Osteocyte (in vitro differentiated cells): ENCODE measurements around the gene SOX11. TPM values are rescaled to one million over a fixed set of nuclear protein-coding genes. Genes with fewer than 3 reads are reported as not detected.

Experiments
- DNase-seq: peaks from one replicate; pipeline ENCODE4 v3.0.0; 2021; ENCODE audit warnings: mixed read lengths; ENCODE audit not compliant: unreplicated experiment; ENCODE audit errors: extremely low spot score
- H3K27ac Mint-ChIP-seq: one replicate; pipeline ENCODE4 v1.8.0; 2021; ENCODE audit warnings: mild to moderate bottlenecking, mixed read lengths; ENCODE audit not compliant: unreplicated experiment
- H3K27me3 Mint-ChIP-seq: one replicate; pipeline ENCODE4 v1.8.0; 2021; ENCODE audit warnings: mixed read lengths; ENCODE audit not compliant: unreplicated experiment
- H3K36me3 Mint-ChIP-seq: one replicate; pipeline ENCODE4 v1.8.0; 2021; ENCODE audit warnings: mixed read lengths; ENCODE audit not compliant: unreplicated experiment
- H3K4me1 Mint-ChIP-seq: one replicate; pipeline ENCODE4 v1.8.0; 2021; ENCODE audit warnings: mixed read lengths; ENCODE audit not compliant: unreplicated experiment
- H3K4me3 Mint-ChIP-seq: one replicate; pipeline ENCODE4 v1.8.0; 2021; ENCODE audit warnings: mild to moderate bottlenecking, moderate library complexity, mixed read lengths; ENCODE audit not compliant: unreplicated experiment
- H3K9me3 Mint-ChIP-seq: one replicate; pipeline ENCODE4 v1.8.0; 2021; ENCODE audit warnings: mixed read lengths; ENCODE audit not compliant: unreplicated experiment
- CTCF ChIP-seq: fragments of 200-600 bp; sonication (generic); IDR thresholded peaks from 2 replicates; pipeline ENCODE4 v1.5.0; 2021; ENCODE audit warnings: antibody characterized with exemption, mild to moderate bottlenecking, moderate library complexity
- total RNA-seq: library from RNA; stranded (reverse); gene quantifications from 2 replicates; pipeline ENCODE4 v1.2.1, GENCODE V29; 2021

Gene SOX11
- total RNA-seq, 1 donor from 2014 or later: 71.7 TPM

- H3K36me3 Mint-ChIP-seq: no peaks in the 10 kb centered on the region
- H3K27me3 Mint-ChIP-seq: peaks cover 6% of the 10 kb centered on the region
Observed at GRCh38 chr2:5673145-5674025, 18.8 kb upstream of the SOX11 start.

GRCh38 chr2:5674026-5674340 lies 18.2 kb upstream of the SOX11 start:
- H3K4me1 Mint-ChIP-seq: peaks cover 37% of the 10 kb centered on the region
- H3K4me3 Mint-ChIP-seq: peak overlapping the region; percentile 56
- H3K9me3 Mint-ChIP-seq: no peaks in the 10 kb centered on the region
- DNase-seq: no peak
- TF ChIP-seq CTCF: no peak
- H3K27me3 Mint-ChIP-seq: peaks cover 6% of the 10 kb centered on the region
- peak overlapping the region; percentile 85 for H3K27ac Mint-ChIP-seq
- H3K36me3 Mint-ChIP-seq: no peaks in the 10 kb centered on the region

More at GRCh38 chr2:5673145-5674025, 18.8 kb upstream of the SOX11 start:
- no peak for TF ChIP-seq CTCF
- H3K4me3 Mint-ChIP-seq: peak overlapping the region; percentile 65
- no peak for DNase-seq
- peaks cover 37% of the 10 kb centered on the region for H3K4me1 Mint-ChIP-seq
- H3K27ac Mint-ChIP-seq: peak overlapping the region; percentile 85
- no peaks in the 10 kb centered on the region for H3K9me3 Mint-ChIP-seq

- H3K4me3 Mint-ChIP-seq: no peak overlapping the region
- H3K4me1 Mint-ChIP-seq: peaks cover 37% of the 10 kb centered on the region
- H3K9me3 Mint-ChIP-seq: peaks cover 6% of the 10 kb centered on the region
- DNase-seq: no peak
- peaks cover 5% of the 10 kb centered on the region for H3K36me3 Mint-ChIP-seq
- H3K27me3 Mint-ChIP-seq: peaks cover 6% of the 10 kb centered on the region
- no peak for TF ChIP-seq CTCF
- no peak overlapping the region for H3K27ac Mint-ChIP-seq
Observed at GRCh38 chr2:5677133-5677532, 15.1 kb upstream of the SOX11 start.

GRCh38 chr2:5683471-5683870 lies 8.7 kb upstream of the SOX11 start:
- no peak for TF ChIP-seq CTCF
- Mint-ChIP-seq H3K9me3 (peaks cover 6% of the 10 kb centered on the region), H3K36me3 (peaks cover 5% of the 10 kb centered on the region), H3K4me1 (peaks cover 8% of the 10 kb centered on the region), H3K27ac (no peak overlapping the region), H3K4me3 (no peak overlapping the region), H3K27me3 (no peaks in the 10 kb centered on the region)
- no peak for DNase-seq

GRCh38 chr2:5685225-5685624 lies 7.0 kb upstream of the SOX11 start:
- TF ChIP-seq CTCF: no peak
- H3K4me3 Mint-ChIP-seq: no peak overlapping the region
- no peak for DNase-seq
- peaks cover 5% of the 10 kb centered on the region for H3K36me3 Mint-ChIP-seq
- H3K4me1 Mint-ChIP-seq: peaks cover 19% of the 10 kb centered on the region
- peaks cover 6% of the 10 kb centered on the region for H3K9me3 Mint-ChIP-seq
- H3K27ac Mint-ChIP-seq: no peak overlapping the region
- H3K27me3 Mint-ChIP-seq: no peaks in the 10 kb centered on the region
